ENCODE measurements around the gene CDCA8.

The CDCA8 gene

GRCh38 chr1:37692078-37692833 is at the start of gene CDCA8:
Gene CDCA8, plus strand, starts transcription at chr1:37692516. Its CDS starts 175 bp downstream, at chr1:37692691.
- DNase-seq (ENCODE audit: low read depth) = peak; percentile 97

GRCh38 chr1:37647281-37647680 is 45.0 kb upstream of the CDCA8 start:
- DNase-seq (ENCODE audit: low read depth) = no peak

- no peak for DNase-seq (ENCODE audit: low read depth)
These were observed 42.1 kb upstream of the CDCA8 start for GRCh38 chr1:37650173-37650572.

- no peak for DNase-seq (ENCODE audit: low read depth)
These were observed 41.6 kb upstream of the CDCA8 start for GRCh38 chr1:37650721-37651120.

GRCh38 chr1:37651803-37652202 is 40.5 kb upstream of the CDCA8 start:
- no peak for DNase-seq (ENCODE audit: low read depth)

- no peak for DNase-seq (ENCODE audit: low read depth)
These were observed 39.3 kb upstream of the CDCA8 start for GRCh38 chr1:37652976-37653375.

- no peak for DNase-seq (ENCODE audit: low read depth)
These were observed 38.4 kb upstream of the CDCA8 start for GRCh38 chr1:37653906-37654305.

GRCh38 chr1:37655274-37655673 is 37.0 kb upstream of the CDCA8 start:
- no peak for DNase-seq (ENCODE audit: low read depth)

- no peak for DNase-seq (ENCODE audit: low read depth)
These were observed 36.3 kb upstream of the CDCA8 start for GRCh38 chr1:37656026-37656425.

GRCh38 chr1:37656881-37657280 is 35.4 kb upstream of the CDCA8 start:
- DNase-seq (ENCODE audit: low read depth) = no peak

- DNase-seq (ENCODE audit: low read depth) = no peak
These were observed 34.5 kb upstream of the CDCA8 start for GRCh38 chr1:37657620-37658412.

- no peak for DNase-seq (ENCODE audit: low read depth)
These were observed 33.8 kb upstream of the CDCA8 start for GRCh38 chr1:37658486-37658885.

GRCh38 chr1:37660664-37661063 is 31.7 kb upstream of the CDCA8 start:
- no peak for DNase-seq (ENCODE audit: low read depth)

GRCh38 chr1:37661401-37661800 is 30.9 kb upstream of the CDCA8 start:
- no peak for DNase-seq (ENCODE audit: low read depth)

GRCh38 chr1:37662031-37662755 is 30.1 kb upstream of the CDCA8 start:
- DNase-seq (ENCODE audit: low read depth) = no peak

GRCh38 chr1:37663426-37664000 is 28.8 kb upstream of the CDCA8 start:
- DNase-seq (ENCODE audit: low read depth) = no peak

- no peak for DNase-seq (ENCODE audit: low read depth)
These were observed 26.0 kb upstream of the CDCA8 start for GRCh38 chr1:37666241-37666867.

GRCh38 chr1:37667023-37667671 is 25.2 kb upstream of the CDCA8 start:
- no peak for DNase-seq (ENCODE audit: low read depth)

- DNase-seq (ENCODE audit: low read depth) = no peak
These were observed 22.2 kb upstream of the CDCA8 start for GRCh38 chr1:37670133-37670532.

- DNase-seq (ENCODE audit: low read depth) = no peak
These were observed 21.1 kb upstream of the CDCA8 start for GRCh38 chr1:37671261-37671660.

- DNase-seq (ENCODE audit: low read depth) = no peak
These were observed 20.0 kb upstream of the CDCA8 start for GRCh38 chr1:37672136-37672870.
